ENCODE data around the gene SUPT4H1.
A peak's percentile ranks its signal among the peaks of the same experiment; 100 is the strongest.

Gene SUPT4H1

DNA sequence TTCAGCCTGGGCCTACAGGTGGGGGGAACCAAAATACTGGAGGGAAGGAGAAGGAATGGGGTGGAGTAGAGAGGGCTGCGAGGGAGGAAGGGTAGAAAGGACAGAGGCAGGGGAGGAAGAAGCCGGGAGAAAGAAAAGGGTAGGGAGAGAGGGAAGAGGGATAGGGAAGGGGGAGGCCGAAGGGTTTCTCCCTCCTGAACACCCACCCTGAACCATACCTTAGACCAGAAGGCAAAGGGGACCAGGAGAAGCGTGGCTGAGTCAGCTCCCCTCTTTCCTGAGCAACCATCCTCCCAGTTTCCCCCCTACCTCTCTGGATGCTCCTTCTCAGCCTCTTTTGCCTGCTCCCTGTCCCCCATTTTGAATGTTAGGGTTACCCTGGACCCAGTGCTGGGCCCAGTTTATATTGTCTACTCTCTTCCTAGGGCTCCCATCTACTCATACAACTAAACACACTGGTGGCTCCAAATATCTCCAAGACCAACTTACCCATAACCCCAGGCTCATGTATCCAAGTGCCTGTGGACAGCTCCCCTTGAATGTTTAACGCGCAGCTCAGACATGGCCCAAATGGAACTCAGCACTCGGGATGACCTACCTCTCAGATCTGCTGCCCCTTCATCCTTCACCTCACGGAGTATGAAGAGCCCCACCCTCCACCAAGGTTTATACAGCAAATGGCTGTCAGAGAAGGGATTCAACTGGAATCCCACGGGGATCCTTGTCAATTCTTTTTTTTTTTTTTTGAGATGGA is 31.3 kb downstream of the SUPT4H1 start:
- TF ChIP-seq, protein P1, sequence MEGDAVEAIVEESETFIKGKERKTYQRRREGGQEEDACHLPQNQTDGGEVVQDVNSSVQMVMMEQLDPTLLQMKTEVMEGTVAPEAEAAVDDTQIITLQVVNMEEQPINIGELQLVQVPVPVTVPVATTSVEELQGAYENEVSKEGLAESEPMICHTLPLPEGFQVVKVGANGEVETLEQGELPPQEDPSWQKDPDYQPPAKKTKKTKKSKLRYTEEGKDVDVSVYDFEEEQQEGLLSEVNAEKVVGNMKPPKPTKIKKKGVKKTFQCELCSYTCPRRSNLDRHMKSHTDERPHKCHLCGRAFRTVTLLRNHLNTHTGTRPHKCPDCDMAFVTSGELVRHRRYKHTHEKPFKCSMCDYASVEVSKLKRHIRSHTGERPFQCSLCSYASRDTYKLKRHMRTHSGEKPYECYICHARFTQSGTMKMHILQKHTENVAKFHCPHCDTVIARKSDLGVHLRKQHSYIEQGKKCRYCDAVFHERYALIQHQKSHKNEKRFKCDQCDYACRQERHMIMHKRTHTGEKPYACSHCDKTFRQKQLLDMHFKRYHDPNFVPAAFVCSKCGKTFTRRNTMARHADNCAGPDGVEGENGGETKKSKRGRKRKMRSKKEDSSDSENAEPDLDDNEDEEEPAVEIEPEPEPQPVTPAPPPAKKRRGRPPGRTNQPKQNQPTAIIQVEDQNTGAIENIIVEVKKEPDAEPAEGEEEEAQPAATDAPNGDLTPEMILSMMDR (IDR thresholded peaks at IDR 0.05; ENCODE audit: insufficient read depth, low read depth, low read length, missing control alignments), result no peak
- no peak overlapping the region for H3K4me3 ChIP-seq (ENCODE audit: low read length)
- no peak for DNase-seq (ENCODE audit: low read depth)

- no peak for DNase-seq (ENCODE audit: low read depth)
- H3K4me3 ChIP-seq (ENCODE audit: low read length), result no peak overlapping the region
- TF ChIP-seq, protein P1 (IDR thresholded peaks at IDR 0.05; ENCODE audit: insufficient read depth, low read depth, low read length, missing control alignments), result no peak
These were observed 31.8 kb downstream of the SUPT4H1 start for GRCh38 chr17:58320163-58320558.

- TF ChIP-seq, protein P1 (IDR thresholded peaks at IDR 0.05; ENCODE audit: insufficient read depth, low read depth, low read length, missing control alignments), result no peak
- DNase-seq (ENCODE audit: low read depth), result no peak
- H3K4me3 ChIP-seq (ENCODE audit: low read length), result no peak overlapping the region
These were observed 32.5 kb downstream of the SUPT4H1 start for GRCh38 chr17:58319173-58320162.

GRCh38 chr17:58318627-58319172 is 33.3 kb downstream of the SUPT4H1 start:
- H3K4me3 ChIP-seq (ENCODE audit: low read length), result no peak overlapping the region
- TF ChIP-seq, protein P1 (IDR thresholded peaks at IDR 0.05; ENCODE audit: insufficient read depth, low read depth, low read length, missing control alignments), result no peak
- no peak for DNase-seq (ENCODE audit: low read depth)

DNA sequence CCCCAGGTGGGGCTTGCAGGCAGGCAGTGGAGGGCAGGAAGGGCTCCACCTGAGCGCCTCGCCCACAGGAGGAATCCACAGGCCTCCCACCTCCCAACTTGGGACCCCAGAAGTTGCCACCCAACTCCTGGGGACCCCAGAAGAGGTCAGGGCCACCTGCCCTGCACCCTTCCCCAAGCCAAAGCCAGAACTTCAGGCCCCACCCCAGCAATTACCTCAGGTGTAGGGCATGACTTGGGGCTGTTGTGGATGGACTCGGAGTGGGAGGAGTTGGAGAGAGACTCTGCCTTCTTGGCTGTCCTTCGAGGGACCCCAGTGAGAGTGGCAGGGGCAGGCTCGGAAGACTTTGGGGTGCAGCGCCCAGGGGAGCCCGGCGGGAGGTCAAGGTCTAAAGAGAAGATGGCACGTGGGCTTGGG is 33.9 kb downstream of the SUPT4H1 start:
- no peak for DNase-seq (ENCODE audit: low read depth)
- H3K4me3 ChIP-seq (ENCODE audit: low read length), result no peak overlapping the region
- TF ChIP-seq, protein P1 (IDR thresholded peaks at IDR 0.05; ENCODE audit: insufficient read depth, low read depth, low read length, missing control alignments), result no peak

DNA sequence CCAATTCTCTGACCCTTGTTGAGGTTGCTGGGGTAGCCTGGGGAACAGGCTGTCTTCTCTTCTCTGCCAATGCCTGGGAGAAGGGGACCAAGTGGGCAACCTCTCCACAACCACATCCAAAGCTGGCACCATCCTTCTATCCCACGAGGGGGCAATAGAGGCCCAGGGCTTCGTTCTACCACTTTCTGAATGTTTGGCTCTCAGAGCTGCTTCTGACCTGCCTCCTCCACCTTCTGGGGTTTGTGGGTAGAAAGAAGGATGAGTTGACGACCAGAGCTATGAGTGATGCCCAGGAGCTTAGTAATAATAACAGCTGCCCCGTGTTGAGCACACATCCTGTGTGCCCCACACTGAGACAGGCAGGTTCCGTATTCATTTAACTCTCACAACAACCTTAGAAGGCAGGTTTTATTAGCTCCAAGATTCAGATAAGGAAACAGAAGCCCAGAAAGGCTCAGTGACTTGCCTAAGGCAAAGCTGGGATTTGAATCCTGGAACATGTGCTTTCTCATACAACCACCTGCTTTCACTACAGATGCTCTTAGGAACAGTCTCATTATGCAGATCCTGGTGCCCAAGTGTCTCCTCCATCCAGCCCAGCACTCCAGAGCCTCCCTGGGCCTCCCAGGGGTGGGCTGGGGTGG is 34.5 kb downstream of the SUPT4H1 start:
- TF ChIP-seq, protein P1 (IDR thresholded peaks at IDR 0.05; ENCODE audit: insufficient read depth, low read depth, low read length, missing control alignments), result peak; percentile 93
- H3K4me3 ChIP-seq (ENCODE audit: low read length), result no peak overlapping the region
- peak; percentile 85 for DNase-seq (ENCODE audit: low read depth)
